Mucosa of descending colon (tissue), 3 donors: ENCODE data around the gene GYS1. TPM values are rescaled to one million over a fixed set of nuclear protein-coding genes. Genes with fewer than 3 reads are reported as not detected.

Experiments used
- ATAC-seq: fragments of 200-7000 bp; cut with Tn5 transposase; one replicate; pipeline ENCODE4 v1.9.1; 2020; ENCODE audit warnings: mild to moderate bottlenecking, moderate library complexity
- DNase-seq, 3 donors: peaks; one replicate each; pipeline ENCODE4 v3.0.0-alpha.2; 2020
- H3K36me3 ChIP-seq: fragments of 200-600 bp; one replicate; pipeline ENCODE4 v1.8.0; 2021; ENCODE audit warnings: low read depth, mild to moderate bottlenecking
- H3K4me1 ChIP-seq: fragments of 200-600 bp; one replicate; pipeline ENCODE4 v1.8.0; 2021; ENCODE audit warnings: low read depth, mild to moderate bottlenecking
- H3K4me3 ChIP-seq: fragments of 200-600 bp; one replicate; pipeline ENCODE4 v1.8.0; 2021; ENCODE audit warnings: mild to moderate bottlenecking
- H3K9me3 ChIP-seq: fragments of 200-600 bp; one replicate; pipeline ENCODE4 v1.8.0; 2021; ENCODE audit warnings: mild to moderate bottlenecking
- CTCF ChIP-seq: fragments of 200-600 bp; IDR thresholded peaks from one replicate; pipeline ENCODE4 v1.8.0; 2022; ENCODE audit warnings: antibody characterized with exemption, mild to moderate bottlenecking
- intact Hi-C, 2 donors: fragments of 100-400 bp; cut with DNase I in 1 of 2; cut with micrococcal nuclease in 1 of 2; formaldehyde crosslinking; loops; one replicate each; pipeline versions ENCODE4 v1.11.0 to v1.11.1; 2022; cut with DNase I, micrococcal nuclease
- total RNA-seq, 3 donors: library from RNA; stranded (reverse); fragmentation: NEBNext Ultra II Directional in 2 of 3; extraction: Animal tissue kit (Norgen Biotek cat#: 25700) in 2 of 3; gene quantifications; one replicate each; pipeline versions ENCODE4 v1.2.1 to v1.2.4, GENCODE V29; 2021 to 2023
- donor health status: DM: no; HTN: no; CAD: no; lungs with moderate emphysema.
- donor health status: DM: no; HTN: no; CAD: no.
- donor health status: DM: no; HTN: yes; CAD: no.

Gene GYS1
- total RNA-seq, 3 donors from 2014 or later: 40.1 to 49.3 (median 40.2) TPM

GRCh38 chr19:48988286-48988685, 4.8 kb downstream of the GYS1 start:
- TF ChIP-seq CTCF: no peak
- DNase-seq (no peak), ATAC-seq (no peak)
- Histone ChIP-seq H3K4me1 (peaks cover 12% of the 10 kb centered on the region), H3K4me3 (no peak overlapping the region), H3K9me3 (no peaks in the 10 kb centered on the region), H3K36me3 (no peaks in the 10 kb centered on the region)
- intact Hi-C loops: no loop called here

- DNase-seq (no peak), ATAC-seq (no peak)
- Histone ChIP-seq H3K4me1 (peaks cover 12% of the 10 kb centered on the region), H3K36me3 (no peaks in the 10 kb centered on the region), H3K9me3 (no peaks in the 10 kb centered on the region), H3K4me3 (no peak overlapping the region)
- no peak for TF ChIP-seq CTCF
- intact Hi-C loops: no loop called here
Measured at GRCh38 chr19:48987323-48987722, 5.8 kb downstream of the GYS1 start.

- no peaks in the 10 kb centered on the region for H3K9me3 ChIP-seq
- H3K4me1 ChIP-seq: peaks cover 2% of the 10 kb centered on the region
- TF ChIP-seq CTCF: no peak
- H3K36me3 ChIP-seq: no peaks in the 10 kb centered on the region
- no peak for ATAC-seq
- no peak overlapping the region for H3K4me3 ChIP-seq
- intact Hi-C loops: no loop called here
- no peak for DNase-seq
Measured at GRCh38 chr19:48986211-48986610, 6.9 kb downstream of the GYS1 start.

GRCh38 chr19:48985711-48986110, 7.4 kb downstream of the GYS1 start:
- Histone ChIP-seq H3K4me3 (no peak overlapping the region), H3K9me3 (no peaks in the 10 kb centered on the region), H3K36me3 (no peaks in the 10 kb centered on the region), H3K4me1 (no peaks in the 10 kb centered on the region)
- DNase-seq: no peak
- no peak for ATAC-seq
- no peak for TF ChIP-seq CTCF
- intact Hi-C loops: no loop called here

GRCh38 chr19:48982280-48982679, 10.8 kb downstream of the GYS1 start:
- Histone ChIP-seq H3K4me3 (no peak overlapping the region), H3K36me3 (no peaks in the 10 kb centered on the region), H3K4me1 (peaks cover 3% of the 10 kb centered on the region), H3K9me3 (no peaks in the 10 kb centered on the region)
- TF ChIP-seq CTCF: no peak
- intact Hi-C loops: no loop called here
- DNase-seq: no peak
- ATAC-seq: no peak

- ATAC-seq (peak; percentile 77), DNase-seq (no peak)
- intact Hi-C loops: loop anchor here in 1 of 2 donors (10.0 kb wide), 1 partner anchor 182 kb away; no protein-coding TSS in a partner anchor
- TF ChIP-seq CTCF: no peak
- Histone ChIP-seq H3K9me3 (no peaks in the 10 kb centered on the region), H3K4me3 (no peak overlapping the region), H3K4me1 (peaks cover 3% of the 10 kb centered on the region), H3K36me3 (peaks cover 7% of the 10 kb centered on the region)
Measured at GRCh38 chr19:48977061-48977460, 16.0 kb downstream of the GYS1 start.
